GM12801 (cell line): ENCODE results near the gene SLC66A1.

Experiments used
- CTCF ChIP-seq: IDR thresholded peaks from one replicate; pipeline ENCODE4 v1.5.1; 2011; ENCODE audit warnings: control low read depth; ENCODE audit not compliant: insufficient read length; ENCODE audit errors: extremely low read depth

SLC66A1 gene

DNA sequence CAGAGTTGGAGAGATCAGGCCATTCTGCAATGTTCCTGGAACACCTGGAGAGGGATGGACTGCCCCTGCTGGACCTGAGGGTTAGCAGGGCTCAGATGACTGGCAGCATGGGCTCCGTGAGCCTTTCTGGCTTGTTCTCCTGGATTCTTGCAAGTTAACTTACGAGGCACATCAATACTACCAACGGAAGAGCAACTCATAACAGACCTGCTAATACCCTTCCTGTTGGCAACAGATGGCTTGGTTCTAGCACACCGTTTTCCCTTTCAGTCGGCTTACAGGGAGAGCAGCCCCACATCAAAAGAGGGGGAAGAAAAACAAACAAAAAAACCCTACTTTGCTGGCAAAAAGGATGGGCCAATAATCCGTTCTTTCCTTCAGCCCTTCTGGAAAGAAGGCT is 47.9 kb downstream of the SLC66A1 start:
- no peak for TF ChIP-seq CTCF

- no peak for TF ChIP-seq CTCF
These were observed 48.3 kb downstream of the SLC66A1 start for GRCh38 chr1:19360432-19360831.

- TF ChIP-seq CTCF: no peak
These were observed 48.9 kb downstream of the SLC66A1 start for GRCh38 chr1:19360843-19361610.

- TF ChIP-seq CTCF: no peak
These were observed 49.6 kb downstream of the SLC66A1 start for GRCh38 chr1:19361611-19362147.

GRCh38 chr1:19363536-19364152 is 51.5 kb downstream of the SLC66A1 start:
- no peak for TF ChIP-seq CTCF

DNA sequence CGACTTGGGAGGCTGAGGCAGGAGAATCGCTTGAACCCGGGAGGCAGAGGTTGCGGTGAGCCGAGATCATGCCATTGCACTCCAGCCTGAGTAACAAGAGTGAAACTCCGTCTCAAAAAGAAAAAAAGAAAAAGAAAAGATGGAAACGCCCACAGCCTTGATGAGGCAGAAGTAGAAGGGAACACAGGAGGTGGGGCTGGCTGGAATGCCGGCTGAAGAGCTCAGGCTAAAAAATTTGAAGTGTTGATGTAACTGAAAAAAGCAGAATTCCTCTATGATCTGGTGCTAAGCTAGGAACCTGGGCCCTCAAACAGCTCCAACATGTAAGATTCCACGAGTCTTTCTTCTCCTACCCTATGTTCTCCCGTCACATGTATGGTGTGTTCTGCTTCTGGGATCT is 53.6 kb downstream of the SLC66A1 start:
- no peak for TF ChIP-seq CTCF

DNA sequence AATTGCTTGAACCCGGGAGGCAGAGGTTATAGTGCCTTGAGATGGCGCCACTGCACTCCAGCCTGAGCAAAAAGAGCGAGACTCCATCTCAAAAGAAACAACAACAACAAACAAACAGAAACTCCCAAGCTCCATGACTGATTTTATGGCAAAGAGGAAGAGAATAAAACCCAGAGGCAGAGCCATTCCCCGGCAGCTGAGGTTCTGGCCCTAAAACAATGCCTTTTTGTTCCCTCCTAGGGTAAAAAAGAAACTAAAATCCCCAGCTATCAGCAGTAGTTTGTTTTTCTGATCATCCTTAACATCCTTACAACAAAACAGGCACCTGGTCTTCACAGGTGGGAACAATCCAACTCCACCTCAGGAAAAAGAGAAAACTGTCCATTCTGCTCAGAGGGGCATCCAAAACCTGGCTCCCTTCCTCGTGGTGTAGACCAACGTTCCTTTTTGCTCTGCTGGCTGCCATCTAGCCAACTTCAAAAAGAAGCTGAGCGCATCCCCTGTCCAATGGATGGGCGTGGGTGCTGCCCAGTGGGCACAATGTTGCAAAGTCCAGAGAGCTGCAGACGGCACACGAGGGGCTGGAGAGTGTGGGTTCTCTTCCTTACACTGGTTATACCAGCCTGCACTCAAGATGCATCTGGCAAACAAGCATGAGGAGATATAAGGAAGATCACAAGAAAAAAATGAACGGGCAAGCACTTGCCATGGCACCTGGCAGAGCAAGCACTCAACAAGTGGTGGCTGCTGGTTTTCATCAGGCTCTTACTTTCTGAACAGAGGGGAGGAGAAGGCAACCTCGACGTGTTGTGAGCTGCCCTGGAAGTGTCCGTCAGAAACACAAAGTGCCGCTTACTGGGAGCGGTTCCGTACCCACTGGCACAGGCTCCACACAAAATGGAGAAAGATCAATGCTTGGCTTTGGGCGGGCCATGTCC is 54.7 kb downstream of the SLC66A1 start:
- no peak for TF ChIP-seq CTCF
